SH-SY5Y (cell line): ENCODE data around the gene EME2.

Experiments
- GATA2 ChIP-seq: IDR thresholded peaks from 2 replicates; pipeline ENCODE4 v1.6.1; 2011; ENCODE audit warnings: mild to moderate bottlenecking, low read depth, low read length
- GATA3 ChIP-seq: IDR thresholded peaks from 2 replicates; pipeline ENCODE4 v1.6.1; 2011; ENCODE audit warnings: low read depth, mild to moderate bottlenecking, low read length, moderate library complexity

DNA sequence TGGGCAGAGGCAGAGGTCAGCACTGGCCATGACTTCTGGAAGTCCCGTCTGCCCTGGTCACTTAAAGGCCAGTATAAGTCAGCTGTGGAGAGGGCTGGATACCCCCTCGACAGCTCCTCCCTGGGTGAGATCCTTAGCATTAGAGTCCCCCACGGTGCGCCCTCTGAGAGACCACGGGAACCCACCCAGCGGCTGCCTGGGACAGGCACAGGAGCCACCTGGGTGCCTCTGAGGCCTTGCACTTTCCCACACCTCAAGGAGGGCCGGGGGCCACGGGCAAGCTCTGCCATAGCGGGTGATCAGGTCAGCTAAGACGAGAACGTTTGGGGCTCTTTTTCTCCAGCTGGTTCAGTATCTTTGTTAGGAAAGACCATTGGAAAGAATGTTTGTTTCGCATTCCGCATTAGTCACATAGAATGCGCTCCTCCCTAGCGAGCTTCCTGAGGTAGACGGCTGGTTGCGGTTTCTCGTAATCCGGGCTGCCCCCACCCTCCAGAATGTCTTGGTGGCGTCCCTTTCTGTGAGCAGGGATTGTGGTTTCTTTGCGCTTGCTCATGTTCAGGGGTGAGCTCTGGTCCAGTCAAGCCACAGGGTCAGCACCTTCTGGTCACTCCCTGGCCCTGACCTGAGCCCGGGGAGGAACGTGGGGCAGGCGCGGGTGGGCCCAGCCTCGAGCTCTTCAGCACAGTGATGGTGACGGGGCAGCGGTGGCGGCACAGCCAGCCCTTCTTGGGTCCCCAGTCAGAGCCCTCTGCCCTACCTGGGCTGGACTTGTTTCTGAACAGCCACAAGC, 26.5 kb upstream of the EME2 start:
- TF ChIP-seq GATA2 = no peak
- TF ChIP-seq GATA3 = no peak
